ENCODE results near the gene AKAP13. TPM values are rescaled to one million over a fixed set of nuclear protein-coding genes. Genes with fewer than 3 reads are reported as not detected.

AKAP13 gene
- polyA plus RNA-seq, 3 donors, result 47.9 to 99.7 (median 92.6) TPM

- Histone ChIP-seq H3K4me1 (ENCODE audit: control insufficient read depth in 1 of 2, insufficient read depth in 2 of 2, low read length in 2 of 2) (peaks cover 3 to 7% of the 10 kb centered on the region in 2 donors), H3K79me2 (ENCODE audit: insufficient read depth, low read length) (no peaks in the 10 kb centered on the region), H3K27ac (ENCODE audit: low read depth in 1 of 2, low read length in 2 of 2) (no peak overlapping the region), H3K9ac (ENCODE audit: insufficient read depth, low read length, poor library complexity, severe bottlenecking) (no peak overlapping the region), H3K4me2 (replicated peaks; ENCODE audit: extremely low read depth, low read length, poor library complexity, severe bottlenecking) (no peak overlapping the region), H4K20me1 (ENCODE audit: insufficient read depth, low read length) (no peaks in the 10 kb centered on the region), H2AFZ (ENCODE audit: insufficient read depth, low read depth, low read length, poor library complexity, severe bottlenecking) (no peak overlapping the region), H3K27me3 (ENCODE audit: control insufficient read depth in 2 of 2, insufficient read depth in 2 of 2, low read length in 2 of 2) (no peaks in the 10 kb centered on the region), H3K4me3 (replicated peaks in 1 of 3; ENCODE audit: low read depth in 2 of 3, low read length in 3 of 3) (no peak overlapping the region), H3K9me3 (replicated peaks in 1 of 2; ENCODE audit: control insufficient read depth in 1 of 2, insufficient read depth in 1 of 2, low read length in 2 of 2) (no peaks in the 10 kb centered on the region), H3K36me3 (replicated peaks in 1 of 2; ENCODE audit: control insufficient read depth in 1 of 2, insufficient read depth in 2 of 2, low read length in 2 of 2) (no peaks in the 10 kb centered on the region)
- Mint-ChIP-seq H3K27me3 (ENCODE audit: low read depth in 3 of 3) (peaks cover 0 to 2% (median 0%) of the 10 kb centered on the region in 3 donors), H3K27ac (no peak overlapping the region), H3K4me3 (no peak overlapping the region), H3K9me3 (peaks cover 0 to 2% (median 0%) of the 10 kb centered on the region in 7 donors), H3K4me1 (peaks cover 8% of the 10 kb centered on the region), H3K36me3 (no peaks in the 10 kb centered on the region)
- DNase-seq, result no peak
- no peak for TF ChIP-seq CTCF (IDR thresholded peaks at IDR 0.05)
- WGBS (ENCODE audit: insufficient coverage), result 93% methylated on average over 12 of the region's 13 CpGs
- intact Hi-C loops (cut with micrococcal nuclease), result no loop called here
Measured at GRCh38 chr15:85759376-85759775, 379.0 kb downstream of the AKAP13 start.

GRCh38 chr15:85760049-85760448 lies 379.6 kb downstream of the AKAP13 start:
- H2AFZ ChIP-seq (ENCODE audit: insufficient read depth, low read depth, low read length, poor library complexity, severe bottlenecking), result no peak overlapping the region
- Mint-ChIP-seq H3K4me1 (peaks cover 8% of the 10 kb centered on the region), H3K36me3 (no peaks in the 10 kb centered on the region), H3K4me3 (no peak overlapping the region), H3K27me3 (ENCODE audit: low read depth in 3 of 3) (peaks cover 0 to 2% (median 0%) of the 10 kb centered on the region in 3 donors), H3K27ac (peak overlapping the region in 1 of 7 donors; percentile 57), H3K9me3 (peaks cover 0 to 2% (median 0%) of the 10 kb centered on the region in 7 donors)
- H3K4me1 ChIP-seq (ENCODE audit: control insufficient read depth in 1 of 2, insufficient read depth in 2 of 2, low read length in 2 of 2), result peaks cover 3 to 7% of the 10 kb centered on the region in 2 donors
- H3K27ac ChIP-seq (ENCODE audit: low read depth in 1 of 2, low read length in 2 of 2), result no peak overlapping the region
- no peaks in the 10 kb centered on the region for H3K9me3 ChIP-seq (replicated peaks in 1 of 2; ENCODE audit: control insufficient read depth in 1 of 2, insufficient read depth in 1 of 2, low read length in 2 of 2)
- H4K20me1 ChIP-seq (ENCODE audit: insufficient read depth, low read length), result no peaks in the 10 kb centered on the region
- no peaks in the 10 kb centered on the region for H3K27me3 ChIP-seq (ENCODE audit: control insufficient read depth in 2 of 2, insufficient read depth in 2 of 2, low read length in 2 of 2)
- TF ChIP-seq CTCF (IDR thresholded peaks at IDR 0.05), result no peak
- no peak overlapping the region for H3K9ac ChIP-seq (ENCODE audit: insufficient read depth, low read length, poor library complexity, severe bottlenecking)
- DNase-seq, result no peak
- no peaks in the 10 kb centered on the region for H3K36me3 ChIP-seq (replicated peaks in 1 of 2; ENCODE audit: control insufficient read depth in 1 of 2, insufficient read depth in 2 of 2, low read length in 2 of 2)
- H3K79me2 ChIP-seq (ENCODE audit: insufficient read depth, low read length), result no peaks in the 10 kb centered on the region
- 99% methylated on average over 6 of the region's 6 CpGs for WGBS (ENCODE audit: insufficient coverage)
- intact Hi-C loops (cut with micrococcal nuclease), result no loop called here
- H3K4me2 ChIP-seq (replicated peaks; ENCODE audit: extremely low read depth, low read length, poor library complexity, severe bottlenecking), result no peak overlapping the region
- H3K4me3 ChIP-seq (replicated peaks in 1 of 3; ENCODE audit: low read depth in 2 of 3, low read length in 3 of 3), result no peak overlapping the region
